ENCODE results near the gene IGSF21.
"Not testable (repeated sequence)": the region's sequence is repeated elsewhere in the genome, so short reads cannot be mapped to it uniquely, and the experiment has no call there.

DNA sequence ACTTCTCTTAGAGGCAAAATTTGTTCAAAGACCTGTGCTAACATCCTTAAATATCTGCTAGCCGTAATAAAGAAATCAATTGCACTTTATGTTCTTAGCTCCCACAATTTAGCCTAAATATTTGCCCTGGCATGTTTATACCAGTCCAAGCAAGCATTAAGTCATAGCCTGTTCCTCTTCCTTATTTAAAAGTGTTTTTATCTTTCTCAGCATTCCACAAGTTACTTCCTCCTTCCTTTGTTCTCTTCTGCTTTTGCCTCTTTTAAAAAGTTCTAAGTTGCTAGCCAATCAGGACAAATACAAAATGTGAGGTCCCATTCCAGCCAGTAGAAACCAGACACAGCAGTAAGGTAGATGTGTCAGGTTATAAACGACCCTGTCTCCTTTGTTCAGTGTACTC is 58.0 kb downstream of the IGSF21 start:
- TF ChIP-seq, protein P1, sequence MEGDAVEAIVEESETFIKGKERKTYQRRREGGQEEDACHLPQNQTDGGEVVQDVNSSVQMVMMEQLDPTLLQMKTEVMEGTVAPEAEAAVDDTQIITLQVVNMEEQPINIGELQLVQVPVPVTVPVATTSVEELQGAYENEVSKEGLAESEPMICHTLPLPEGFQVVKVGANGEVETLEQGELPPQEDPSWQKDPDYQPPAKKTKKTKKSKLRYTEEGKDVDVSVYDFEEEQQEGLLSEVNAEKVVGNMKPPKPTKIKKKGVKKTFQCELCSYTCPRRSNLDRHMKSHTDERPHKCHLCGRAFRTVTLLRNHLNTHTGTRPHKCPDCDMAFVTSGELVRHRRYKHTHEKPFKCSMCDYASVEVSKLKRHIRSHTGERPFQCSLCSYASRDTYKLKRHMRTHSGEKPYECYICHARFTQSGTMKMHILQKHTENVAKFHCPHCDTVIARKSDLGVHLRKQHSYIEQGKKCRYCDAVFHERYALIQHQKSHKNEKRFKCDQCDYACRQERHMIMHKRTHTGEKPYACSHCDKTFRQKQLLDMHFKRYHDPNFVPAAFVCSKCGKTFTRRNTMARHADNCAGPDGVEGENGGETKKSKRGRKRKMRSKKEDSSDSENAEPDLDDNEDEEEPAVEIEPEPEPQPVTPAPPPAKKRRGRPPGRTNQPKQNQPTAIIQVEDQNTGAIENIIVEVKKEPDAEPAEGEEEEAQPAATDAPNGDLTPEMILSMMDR (IDR thresholded peaks at IDR 0.05), result not testable (repeated sequence)
- TF ChIP-seq POLR2A (IDR thresholded peaks at IDR 0.05), result not testable (repeated sequence)
